ENCODE measurements around the gene RFTN1. TPM values are rescaled to one million over a fixed set of nuclear protein-coding genes. Genes with fewer than 3 reads are reported as not detected.

Gene RFTN1
- total and polyA plus RNA-seq, 2 donors (not counting 1 experiment from before 2014, with no cell fraction given), result 32.4 to 156 TPM

GRCh38 chr3:16463914-16464313, 49.6 kb downstream of the RFTN1 start:
- peaks cover 27 to 35% of the 10 kb centered on the region in 2 donors for H3K4me1 ChIP-seq (ENCODE audit: control insufficient read depth in 2 of 2, insufficient read depth in 2 of 2, low read length in 2 of 2)
- no peak overlapping the region for H3K27ac ChIP-seq (ENCODE audit: low read length in 2 of 2)
- intact Hi-C loops (cut with micrococcal nuclease), result no loop called here
- Mint-ChIP-seq H3K27me3 (no peaks in the 10 kb centered on the region), H3K4me3 (no peak overlapping the region), H3K27ac (no peak overlapping the region), H3K9me3 (ENCODE audit: insufficient read depth) (no peaks in the 10 kb centered on the region), H3K4me1 (peaks cover 56% of the 10 kb centered on the region)
- ChIA-PET POLR2A (no interaction called here), CTCF (no interaction called here)
- no peak overlapping the region for H3K4me3 ChIP-seq (ENCODE audit: control extremely low read depth in 1 of 5, extremely low read depth in 1 of 5, insufficient read depth in 1 of 5, low read depth in 2 of 5, low read length in 4 of 5)
- no peak overlapping the region for H2AFZ ChIP-seq (ENCODE audit: insufficient read depth, low read depth, low read length, poor library complexity, severe bottlenecking)
- TF ChIP-seq CTCF (IDR thresholded peaks at IDR 0.05) (no peak), EZH2 (IDR thresholded peaks at IDR 0.05; ENCODE audit: borderline replicate concordance, insufficient read depth, low read depth, low read length, poor library complexity, severe bottlenecking) (no peak)
- ATAC-seq (ENCODE audit: low read depth), result no peak
- WGBS (ENCODE audit: insufficient coverage), result 100% methylated on average over 5 of the region's 5 CpGs
- H3K27me3 ChIP-seq (replicated peaks in 1 of 4; ENCODE audit: control extremely low read depth in 1 of 4, control insufficient read depth in 3 of 4, insufficient read depth in 4 of 4, low read length in 3 of 4), result no peaks in the 10 kb centered on the region
- no peaks in the 10 kb centered on the region for H3K9me3 ChIP-seq (ENCODE audit: control extremely low read depth in 1 of 3, control insufficient read depth in 2 of 3, insufficient read depth in 1 of 3, low read length in 2 of 3)
- no peak for DNase-seq
- peaks cover 93% of the 10 kb centered on the region for H3K79me2 ChIP-seq (ENCODE audit: control insufficient read depth, insufficient read depth, low read length)
- no peak overlapping the region for H3K4me2 ChIP-seq (replicated peaks; ENCODE audit: low read depth, low read length, poor library complexity, severe bottlenecking)
- H3K36me3 ChIP-seq (replicated peaks in 1 of 2; ENCODE audit: control extremely low read depth in 1 of 2, control insufficient read depth in 1 of 2, extremely low read depth in 1 of 2, insufficient read depth in 2 of 2, low read length in 1 of 2), result peaks cover 0 to 5% of the 10 kb centered on the region in 2 experiments
- H4K20me1 ChIP-seq (ENCODE audit: control insufficient read depth, insufficient read depth, low read length, poor library complexity, severe bottlenecking), result peaks cover 25% of the 10 kb centered on the region
- H3K9ac ChIP-seq (ENCODE audit: low read length), result no peak overlapping the region

- Histone ChIP-seq H3K4me3 (ENCODE audit: control extremely low read depth in 1 of 5, extremely low read depth in 1 of 5, insufficient read depth in 1 of 5, low read depth in 2 of 5, low read length in 4 of 5) (no peak overlapping the region), H3K9ac (ENCODE audit: low read length) (no peak overlapping the region), H3K79me2 (ENCODE audit: control insufficient read depth, insufficient read depth, low read length) (peaks cover 93% of the 10 kb centered on the region), H3K27me3 (replicated peaks in 1 of 4; ENCODE audit: control extremely low read depth in 1 of 4, control insufficient read depth in 3 of 4, insufficient read depth in 4 of 4, low read length in 3 of 4) (no peaks in the 10 kb centered on the region), H3K27ac (ENCODE audit: low read length in 2 of 2) (peak overlapping the region in 1 of 2 donors; percentile 50), H2AFZ (ENCODE audit: insufficient read depth, low read depth, low read length, poor library complexity, severe bottlenecking) (peak overlapping the region; percentile 1), H3K36me3 (replicated peaks in 1 of 2; ENCODE audit: control extremely low read depth in 1 of 2, control insufficient read depth in 1 of 2, extremely low read depth in 1 of 2, insufficient read depth in 2 of 2, low read length in 1 of 2) (peaks cover 0 to 7% of the 10 kb centered on the region in 2 experiments), H4K20me1 (ENCODE audit: control insufficient read depth, insufficient read depth, low read length, poor library complexity, severe bottlenecking) (peaks cover 25% of the 10 kb centered on the region), H3K4me1 (ENCODE audit: control insufficient read depth in 2 of 2, insufficient read depth in 2 of 2, low read length in 2 of 2) (peaks cover 19 to 27% of the 10 kb centered on the region in 2 donors), H3K9me3 (ENCODE audit: control extremely low read depth in 1 of 3, control insufficient read depth in 2 of 3, insufficient read depth in 1 of 3, low read length in 2 of 3) (no peaks in the 10 kb centered on the region), H3K4me2 (replicated peaks; ENCODE audit: low read depth, low read length, poor library complexity, severe bottlenecking) (no peak overlapping the region)
- intact Hi-C loops (cut with micrococcal nuclease), result no loop called here
- peaks cover 51% of the 10 kb centered on the region for H3K4me1 Mint-ChIP-seq
- H3K4me3 Mint-ChIP-seq, result no peak overlapping the region
- ChIA-PET POLR2A (no interaction called here), CTCF (interaction anchor here (1.4 kb wide), 1 partner anchor 49 kb away, joined by 3 read pairs; no protein-coding TSS in a partner anchor)
- H3K9me3 Mint-ChIP-seq (ENCODE audit: insufficient read depth), result no peaks in the 10 kb centered on the region
- no CpG with 5 or more reads among the region's 1 CpG for WGBS (ENCODE audit: insufficient coverage)
- no peak for TF ChIP-seq EZH2 (IDR thresholded peaks at IDR 0.05; ENCODE audit: borderline replicate concordance, insufficient read depth, low read depth, low read length, poor library complexity, severe bottlenecking)
- no peak for TF ChIP-seq CTCF (IDR thresholded peaks at IDR 0.05)
- no peak for DNase-seq
- H3K27ac Mint-ChIP-seq, result no peak overlapping the region
- ATAC-seq (ENCODE audit: low read depth), result no peak
- no peaks in the 10 kb centered on the region for H3K27me3 Mint-ChIP-seq
Measured at GRCh38 chr3:16463119-16463518, 50.4 kb downstream of the RFTN1 start.
